Measurements from ENCODE around the gene MRPL3. TPM values are rescaled to one million over a fixed set of nuclear protein-coding genes. Genes with fewer than 3 reads are reported as not detected.

Gene MRPL3
- total RNA-seq, 1 donor from 2014 or later = 61.6 TPM

DNA sequence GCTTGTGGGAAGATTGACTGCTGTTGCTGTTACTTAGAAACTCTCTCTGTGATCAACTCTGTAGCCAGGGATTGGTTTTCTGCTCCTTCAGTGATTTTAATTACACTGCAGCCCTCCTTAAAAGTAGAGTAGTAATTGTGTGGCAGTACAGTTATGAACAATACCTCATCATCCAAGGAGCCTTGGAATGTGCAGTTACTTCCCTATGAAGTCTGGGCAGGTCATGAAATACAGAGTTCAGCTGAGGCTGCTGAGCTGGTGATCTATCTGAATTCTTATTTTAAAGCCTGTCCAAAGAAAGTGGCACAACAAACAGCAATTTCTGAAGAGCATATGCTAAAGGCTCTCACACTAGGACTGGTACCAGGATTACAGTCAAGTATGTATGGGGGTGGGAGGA, 37.4 kb upstream of the MRPL3 start:
- Histone ChIP-seq H3K27ac (ENCODE audit: low read depth, low read length) (no peak overlapping the region), H3K4me1 (ENCODE audit: control insufficient read depth in 3 of 3, insufficient read depth in 3 of 3, low read length in 3 of 3) (peaks cover 0 to 7% (median 4%) of the 10 kb centered on the region in 3 donors), H3K9ac (ENCODE audit: low read depth in 1 of 3, low read length in 3 of 3) (no peak overlapping the region), H3K4me3 (ENCODE audit: low read length in 3 of 3) (no peak overlapping the region), H3K27me3 (ENCODE audit: control insufficient read depth in 3 of 3, insufficient read depth in 3 of 3, low read length in 3 of 3) (no peaks in the 10 kb centered on the region), H3K9me3 (ENCODE audit: control insufficient read depth in 3 of 3, low read length in 3 of 3) (no peaks in the 10 kb centered on the region), H3K36me3 (ENCODE audit: control insufficient read depth in 3 of 3, insufficient read depth in 3 of 3, low read length in 3 of 3) (no peaks in the 10 kb centered on the region)

DNA sequence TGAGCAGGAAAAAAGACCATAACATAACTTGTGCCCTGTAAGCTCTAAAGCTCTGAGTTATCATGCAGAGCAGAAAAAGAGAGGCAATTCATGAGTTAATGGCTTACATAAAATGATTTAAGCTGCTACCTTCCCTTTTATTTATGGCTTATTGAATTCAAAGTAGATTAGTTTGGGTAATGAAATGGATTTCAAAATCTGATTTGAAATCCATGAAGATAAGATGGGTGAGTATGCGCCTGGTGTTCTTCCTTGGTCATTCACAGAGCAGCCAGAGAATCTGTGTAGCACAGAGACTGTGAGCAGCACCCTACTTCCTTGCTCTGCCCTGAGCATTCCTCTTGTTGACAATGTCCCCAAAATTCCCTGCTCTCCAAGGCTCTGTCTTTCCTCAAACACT, 36.2 kb upstream of the MRPL3 start:
- Histone ChIP-seq H3K27ac (ENCODE audit: low read depth, low read length) (no peak overlapping the region), H3K4me3 (ENCODE audit: low read length in 3 of 3) (no peak overlapping the region), H3K27me3 (ENCODE audit: control insufficient read depth in 3 of 3, insufficient read depth in 3 of 3, low read length in 3 of 3) (no peaks in the 10 kb centered on the region)

DNA sequence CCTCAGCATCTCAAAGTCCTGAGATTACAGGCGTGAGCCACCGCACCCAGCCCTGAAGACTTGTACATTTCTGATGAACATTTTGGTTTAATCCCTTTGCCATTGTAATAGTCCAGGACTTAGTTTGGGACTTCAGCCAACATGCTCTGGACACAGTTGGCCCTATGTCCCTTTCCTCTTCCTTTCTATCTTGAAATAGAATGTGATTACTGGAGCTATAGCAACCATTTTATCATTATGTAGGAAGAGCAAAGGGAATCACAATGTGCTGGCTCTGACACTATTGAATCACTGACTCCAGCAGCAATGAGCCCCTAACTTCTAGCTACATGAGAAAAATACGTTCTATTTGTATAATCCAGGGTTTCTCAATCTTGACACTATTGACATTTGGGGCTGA, 34.8 kb upstream of the MRPL3 start:
- no peaks in the 10 kb centered on the region for H3K4me1 ChIP-seq (ENCODE audit: control insufficient read depth in 3 of 3, insufficient read depth in 3 of 3, low read length in 3 of 3)
- no peak overlapping the region for H3K4me3 ChIP-seq (ENCODE audit: low read length in 3 of 3)
- H3K27me3 ChIP-seq (ENCODE audit: control insufficient read depth in 3 of 3, insufficient read depth in 3 of 3, low read length in 3 of 3) = no peaks in the 10 kb centered on the region
- no peaks in the 10 kb centered on the region for H3K36me3 ChIP-seq (ENCODE audit: control insufficient read depth in 3 of 3, insufficient read depth in 3 of 3, low read length in 3 of 3)
- no peak overlapping the region for H3K27ac ChIP-seq (ENCODE audit: low read depth, low read length)
- H3K9ac ChIP-seq (ENCODE audit: low read depth in 1 of 3, low read length in 3 of 3) = no peak overlapping the region
- no peaks in the 10 kb centered on the region for H3K9me3 ChIP-seq (ENCODE audit: control insufficient read depth in 3 of 3, low read length in 3 of 3)

More for the DNA sequence above, 36.2 kb upstream of the MRPL3 start:
- H3K9me3 ChIP-seq (ENCODE audit: control insufficient read depth in 3 of 3, low read length in 3 of 3) = no peaks in the 10 kb centered on the region
- peaks cover 0 to 4% (median 0%) of the 10 kb centered on the region in 3 donors for H3K4me1 ChIP-seq (ENCODE audit: control insufficient read depth in 3 of 3, insufficient read depth in 3 of 3, low read length in 3 of 3)
- no peaks in the 10 kb centered on the region for H3K36me3 ChIP-seq (ENCODE audit: control insufficient read depth in 3 of 3, insufficient read depth in 3 of 3, low read length in 3 of 3)
- H3K9ac ChIP-seq (ENCODE audit: low read depth in 1 of 3, low read length in 3 of 3) = no peak overlapping the region

DNA sequence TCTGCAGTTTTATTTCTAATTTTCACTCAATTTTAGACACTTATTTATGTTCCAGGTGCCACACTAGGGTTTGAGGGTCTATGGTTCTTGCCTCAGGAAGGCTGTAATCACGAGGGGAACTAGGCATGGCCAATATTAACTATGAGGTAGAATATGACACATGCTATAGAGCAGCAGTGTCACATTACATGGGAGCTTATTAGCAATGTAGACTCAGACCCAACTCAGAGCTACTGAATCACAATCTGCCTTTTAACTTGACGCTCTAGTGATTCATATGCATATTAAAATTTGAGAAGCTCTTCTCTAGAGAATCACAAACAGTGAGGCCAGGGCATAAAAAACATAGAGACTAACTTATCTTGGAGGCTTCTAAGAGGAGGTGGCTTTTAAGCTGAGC, 32.8 kb upstream of the MRPL3 start:
- no peak overlapping the region for H3K4me3 ChIP-seq (ENCODE audit: low read length in 3 of 3)
- no peak overlapping the region for H3K27ac ChIP-seq (ENCODE audit: low read depth, low read length)
- no peaks in the 10 kb centered on the region for H3K27me3 ChIP-seq (ENCODE audit: control insufficient read depth in 3 of 3, insufficient read depth in 3 of 3, low read length in 3 of 3)
- no peaks in the 10 kb centered on the region for H3K4me1 ChIP-seq (ENCODE audit: control insufficient read depth in 3 of 3, insufficient read depth in 3 of 3, low read length in 3 of 3)
- no peaks in the 10 kb centered on the region for H3K9me3 ChIP-seq (ENCODE audit: control insufficient read depth in 3 of 3, low read length in 3 of 3)
- H3K9ac ChIP-seq (ENCODE audit: low read depth in 1 of 3, low read length in 3 of 3) = no peak overlapping the region
- H3K36me3 ChIP-seq (ENCODE audit: control insufficient read depth in 3 of 3, insufficient read depth in 3 of 3, low read length in 3 of 3) = no peaks in the 10 kb centered on the region

GRCh38 chr3:131535131-131535530, 32.4 kb upstream of the MRPL3 start:
- H3K9ac ChIP-seq (ENCODE audit: low read depth in 1 of 3, low read length in 3 of 3) = no peak overlapping the region
- H3K4me1 ChIP-seq (ENCODE audit: control insufficient read depth in 3 of 3, insufficient read depth in 3 of 3, low read length in 3 of 3) = no peaks in the 10 kb centered on the region

GRCh38 chr3:131532645-131533044, 29.9 kb upstream of the MRPL3 start:
- Histone ChIP-seq H3K4me1 (ENCODE audit: control insufficient read depth in 3 of 3, insufficient read depth in 3 of 3, low read length in 3 of 3) (no peaks in the 10 kb centered on the region), H3K4me3 (ENCODE audit: low read length in 3 of 3) (no peak overlapping the region), H3K27ac (ENCODE audit: low read depth, low read length) (no peak overlapping the region), H3K36me3 (ENCODE audit: control insufficient read depth in 3 of 3, insufficient read depth in 3 of 3, low read length in 3 of 3) (no peaks in the 10 kb centered on the region), H3K9ac (ENCODE audit: low read depth in 1 of 3, low read length in 3 of 3) (no peak overlapping the region), H3K9me3 (ENCODE audit: control insufficient read depth in 3 of 3, low read length in 3 of 3) (no peaks in the 10 kb centered on the region), H3K27me3 (ENCODE audit: control insufficient read depth in 3 of 3, insufficient read depth in 3 of 3, low read length in 3 of 3) (no peaks in the 10 kb centered on the region)

More at GRCh38 chr3:131535131-131535530, 32.4 kb upstream of the MRPL3 start:
- H3K9me3 ChIP-seq (ENCODE audit: control insufficient read depth in 3 of 3, low read length in 3 of 3) = no peaks in the 10 kb centered on the region
- no peaks in the 10 kb centered on the region for H3K36me3 ChIP-seq (ENCODE audit: control insufficient read depth in 3 of 3, insufficient read depth in 3 of 3, low read length in 3 of 3)
- H3K4me3 ChIP-seq (ENCODE audit: low read length in 3 of 3) = no peak overlapping the region
- no peak overlapping the region for H3K27ac ChIP-seq (ENCODE audit: low read depth, low read length)
- no peaks in the 10 kb centered on the region for H3K27me3 ChIP-seq (ENCODE audit: control insufficient read depth in 3 of 3, insufficient read depth in 3 of 3, low read length in 3 of 3)

- Histone ChIP-seq H3K9ac (ENCODE audit: low read depth in 1 of 3, low read length in 3 of 3) (no peak overlapping the region), H3K27me3 (ENCODE audit: control insufficient read depth in 3 of 3, insufficient read depth in 3 of 3, low read length in 3 of 3) (peaks cover 3 to 12% (median 7%) of the 10 kb centered on the region in 3 donors), H3K9me3 (ENCODE audit: control insufficient read depth in 3 of 3, low read length in 3 of 3) (no peaks in the 10 kb centered on the region), H3K27ac (ENCODE audit: low read depth, low read length) (no peak overlapping the region), H3K4me3 (ENCODE audit: low read length in 3 of 3) (no peak overlapping the region), H3K4me1 (ENCODE audit: control insufficient read depth in 3 of 3, insufficient read depth in 3 of 3, low read length in 3 of 3) (no peaks in the 10 kb centered on the region), H3K36me3 (ENCODE audit: control insufficient read depth in 3 of 3, insufficient read depth in 3 of 3, low read length in 3 of 3) (no peaks in the 10 kb centered on the region)
Observed at GRCh38 chr3:131530843-131531242, 28.1 kb upstream of the MRPL3 start.

GRCh38 chr3:131530388-131530787, 27.6 kb upstream of the MRPL3 start:
- Histone ChIP-seq H3K9ac (ENCODE audit: low read depth in 1 of 3, low read length in 3 of 3) (no peak overlapping the region), H3K4me3 (ENCODE audit: low read length in 3 of 3) (no peak overlapping the region), H3K9me3 (ENCODE audit: control insufficient read depth in 3 of 3, low read length in 3 of 3) (no peaks in the 10 kb centered on the region), H3K27ac (ENCODE audit: low read depth, low read length) (no peak overlapping the region), H3K4me1 (ENCODE audit: control insufficient read depth in 3 of 3, insufficient read depth in 3 of 3, low read length in 3 of 3) (no peaks in the 10 kb centered on the region), H3K27me3 (ENCODE audit: control insufficient read depth in 3 of 3, insufficient read depth in 3 of 3, low read length in 3 of 3) (peaks cover 3 to 13% (median 7%) of the 10 kb centered on the region in 3 donors), H3K36me3 (ENCODE audit: control insufficient read depth in 3 of 3, insufficient read depth in 3 of 3, low read length in 3 of 3) (no peaks in the 10 kb centered on the region)

DNA sequence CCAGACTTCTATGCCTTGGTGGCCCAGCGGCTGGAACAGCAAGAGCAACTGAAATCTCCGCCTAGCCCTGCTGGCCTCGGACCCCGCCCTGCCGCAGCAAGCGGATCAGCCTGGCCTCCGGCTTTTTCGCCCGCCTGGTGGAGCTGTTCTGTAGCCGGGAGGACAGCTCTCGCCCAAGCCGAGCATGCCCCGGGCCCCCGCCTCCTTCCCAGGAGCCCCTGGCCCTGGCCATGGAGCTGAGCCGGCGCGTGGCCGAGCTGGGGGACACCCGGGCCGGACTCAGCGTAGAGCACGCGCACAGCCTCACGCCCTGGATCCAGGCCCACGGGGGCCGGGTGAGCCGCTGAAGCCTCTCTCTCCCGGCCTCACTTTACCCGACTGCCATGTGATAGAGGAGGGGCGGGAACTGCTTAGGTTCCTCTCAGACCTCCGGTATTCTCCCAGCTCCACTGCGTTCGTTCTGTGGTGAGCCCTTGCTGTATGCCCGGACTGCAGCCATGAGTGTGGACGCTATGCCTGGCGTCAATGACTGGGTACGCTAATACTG, 24.1 kb upstream of the MRPL3 start:
- H3K9ac ChIP-seq (ENCODE audit: low read depth in 1 of 3, low read length in 3 of 3) = peak overlapping the region; percentile 7 to 63 (median 19)
- no peaks in the 10 kb centered on the region for H3K4me1 ChIP-seq (ENCODE audit: control insufficient read depth in 3 of 3, insufficient read depth in 3 of 3, low read length in 3 of 3)

GRCh38 chr3:131518680-131519079, 15.9 kb upstream of the MRPL3 start:
- H3K27ac ChIP-seq (ENCODE audit: low read depth, low read length) = no peak overlapping the region
- H3K4me1 ChIP-seq (ENCODE audit: control insufficient read depth in 3 of 3, insufficient read depth in 3 of 3, low read length in 3 of 3) = no peaks in the 10 kb centered on the region
- H3K27me3 ChIP-seq (ENCODE audit: control insufficient read depth in 3 of 3, insufficient read depth in 3 of 3, low read length in 3 of 3) = no peaks in the 10 kb centered on the region
- H3K9ac ChIP-seq (ENCODE audit: low read depth in 1 of 3, low read length in 3 of 3) = no peak overlapping the region
- H3K4me3 ChIP-seq (ENCODE audit: low read length in 3 of 3) = no peak overlapping the region
- no peaks in the 10 kb centered on the region for H3K36me3 ChIP-seq (ENCODE audit: control insufficient read depth in 3 of 3, insufficient read depth in 3 of 3, low read length in 3 of 3)
- no peaks in the 10 kb centered on the region for H3K9me3 ChIP-seq (ENCODE audit: control insufficient read depth in 3 of 3, low read length in 3 of 3)

More for the DNA sequence above, 24.1 kb upstream of the MRPL3 start:
- Histone ChIP-seq H3K27me3 (ENCODE audit: control insufficient read depth in 3 of 3, insufficient read depth in 3 of 3, low read length in 3 of 3) (peaks cover 3 to 13% (median 7%) of the 10 kb centered on the region in 3 donors), H3K27ac (ENCODE audit: low read depth, low read length) (no peak overlapping the region), H3K9me3 (ENCODE audit: control insufficient read depth in 3 of 3, low read length in 3 of 3) (no peaks in the 10 kb centered on the region), H3K4me3 (ENCODE audit: low read length in 3 of 3) (peak overlapping the region; percentile 55 to 59 (median 57)), H3K36me3 (ENCODE audit: control insufficient read depth in 3 of 3, insufficient read depth in 3 of 3, low read length in 3 of 3) (no peaks in the 10 kb centered on the region)
